SU-DHL-6 (cell line): ENCODE data around the gene TMEM30B.

Experiments
- CTCF ChIP-seq: fragments of 200-600 bp; sonication (generic); IDR thresholded peaks from one replicate; pipeline ENCODE4 v1.5.1; 2017; ENCODE audit warnings: antibody characterized with exemption, mild to moderate bottlenecking, low read length, moderate library complexity; ENCODE audit not compliant: insufficient read depth, poor library complexity, severe bottlenecking
- EZH2phosphoT487 ChIP-seq: fragments of 200-600 bp; sonication (generic), shearing (Covaris generic); conservative IDR thresholded peaks from 2 replicates; pipeline ENCODE4 v1.6.1; 2018; ENCODE audit warnings: mild to moderate bottlenecking, antibody characterized with exemption, low read length, moderate library complexity, mixed read lengths

GRCh38 chr14:61280526-61281185, 482 bp downstream of the TMEM30B start:
- TF ChIP-seq CTCF: no peak
- TF ChIP-seq EZH2phosphoT487: no peak
